Measurements from ENCODE around the gene CD2.
"Not testable (repeated sequence)": the region's sequence is repeated elsewhere in the genome, so short reads cannot be mapped to it uniquely, and the experiment has no call there.

Gene CD2

GRCh38 chr1:116755066-116755465, 836 bp downstream of the CD2 start:
- DNase-seq = no peak
- intact Hi-C loops (cut with DNase I) = no loop called here

DNA sequence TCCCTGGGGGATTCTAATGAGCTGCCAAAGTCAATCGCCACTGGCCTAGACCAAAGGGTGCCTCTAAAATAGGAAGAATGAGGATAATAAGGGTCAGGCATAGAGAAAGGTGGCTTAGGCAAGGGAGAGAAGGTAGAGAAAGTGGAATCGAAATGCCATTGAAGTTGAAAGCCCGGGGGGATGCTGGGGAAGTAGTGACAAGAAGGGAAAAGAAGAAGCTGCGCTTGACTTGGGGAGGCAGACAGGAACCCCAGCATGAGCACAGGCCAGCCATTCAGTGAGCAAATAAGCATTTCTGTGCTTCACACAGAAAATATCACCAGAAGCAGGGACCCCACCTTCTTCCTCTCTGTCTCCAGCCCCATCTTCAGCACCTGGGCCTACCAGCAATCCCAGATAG, 1.5 kb downstream of the CD2 start:
- peak in 1 of 42 donors; percentile 6 for DNase-seq
- intact Hi-C loops (cut with DNase I) = no loop called here

DNA sequence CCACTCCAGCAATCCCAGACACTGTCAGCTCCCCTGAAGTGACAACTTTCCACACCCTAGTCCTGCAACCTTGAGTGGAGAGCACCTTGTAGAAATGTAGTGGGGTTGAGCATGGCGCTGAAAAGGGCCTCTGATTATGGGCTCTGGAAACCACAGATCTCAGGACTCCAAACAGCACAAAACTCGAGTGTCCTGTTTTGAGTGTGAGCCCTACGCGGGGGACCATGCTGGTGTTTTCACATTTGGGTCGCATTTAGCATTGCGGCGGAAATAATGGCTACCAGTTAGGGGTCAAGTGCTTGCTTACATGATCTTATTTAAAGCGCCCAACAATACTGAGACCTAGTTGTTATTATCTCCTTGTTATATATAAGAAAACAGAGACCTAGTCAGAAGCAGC, 1.9 kb downstream of the CD2 start:
- DNase-seq = peak in 1 of 42 donors; percentile 15
- intact Hi-C loops (cut with DNase I) = not testable (repeated sequence)

DNA sequence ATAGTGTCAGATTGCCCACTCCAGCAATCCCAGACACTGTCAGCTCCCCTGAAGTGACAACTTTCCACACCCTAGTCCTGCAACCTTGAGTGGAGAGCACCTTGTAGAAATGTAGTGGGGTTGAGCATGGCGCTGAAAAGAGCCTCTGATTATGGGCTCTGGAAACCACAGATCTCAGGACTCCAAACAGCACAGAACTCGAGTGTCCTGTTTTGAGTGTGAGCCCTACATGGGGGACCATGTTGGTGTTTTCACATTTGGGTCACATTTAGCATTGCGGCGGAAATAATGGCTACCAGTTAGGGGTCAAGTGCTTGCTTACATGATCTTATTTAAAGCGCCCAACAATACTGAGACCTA, 4.2 kb downstream of the CD2 start:
- peak in 1 of 42 donors; percentile 15 for DNase-seq
- intact Hi-C loops (cut with DNase I) = not testable (repeated sequence)

DNA sequence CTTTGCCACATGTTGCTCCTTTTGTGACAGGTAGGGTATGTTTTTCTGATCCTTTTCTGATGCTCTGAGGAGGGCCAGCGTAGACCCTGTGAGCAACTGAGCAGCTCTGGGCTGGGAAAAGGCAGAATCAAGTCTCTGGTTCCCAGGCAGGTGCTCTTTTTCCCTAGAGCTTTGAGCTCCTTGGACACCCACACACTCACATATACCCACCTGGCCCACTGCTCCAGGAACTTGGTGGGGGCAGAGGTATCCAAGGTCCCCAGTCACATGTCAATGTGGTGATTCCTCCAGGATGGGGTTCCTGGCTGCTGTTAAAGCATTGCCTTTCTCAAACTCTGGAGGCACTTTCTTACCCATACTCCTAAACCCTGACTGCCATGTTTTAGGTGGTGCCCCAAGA, 5.4 kb downstream of the CD2 start:
- intact Hi-C loops (cut with DNase I) = no loop called here
- peak in 1 of 42 donors; percentile 26 for DNase-seq

- peak in 1 of 42 donors; percentile 21 for DNase-seq
- intact Hi-C loops (cut with DNase I) = no loop called here
Observed at GRCh38 chr1:116760487-116760886, 6.3 kb downstream of the CD2 start.

GRCh38 chr1:116760996-116761665, 6.9 kb downstream of the CD2 start:
- intact Hi-C loops (cut with DNase I) = no loop called here

GRCh38 chr1:116762281-116762680, 8.1 kb downstream of the CD2 start:
- no peak for DNase-seq
- intact Hi-C loops (cut with DNase I) = no loop called here

More at GRCh38 chr1:116760996-116761665, 6.9 kb downstream of the CD2 start:
- peak in 1 of 42 donors; percentile 2 for DNase-seq

- no peak for DNase-seq
- intact Hi-C loops (cut with DNase I) = no loop called here
Observed at GRCh38 chr1:116762781-116763115, 8.5 kb downstream of the CD2 start.

DNA sequence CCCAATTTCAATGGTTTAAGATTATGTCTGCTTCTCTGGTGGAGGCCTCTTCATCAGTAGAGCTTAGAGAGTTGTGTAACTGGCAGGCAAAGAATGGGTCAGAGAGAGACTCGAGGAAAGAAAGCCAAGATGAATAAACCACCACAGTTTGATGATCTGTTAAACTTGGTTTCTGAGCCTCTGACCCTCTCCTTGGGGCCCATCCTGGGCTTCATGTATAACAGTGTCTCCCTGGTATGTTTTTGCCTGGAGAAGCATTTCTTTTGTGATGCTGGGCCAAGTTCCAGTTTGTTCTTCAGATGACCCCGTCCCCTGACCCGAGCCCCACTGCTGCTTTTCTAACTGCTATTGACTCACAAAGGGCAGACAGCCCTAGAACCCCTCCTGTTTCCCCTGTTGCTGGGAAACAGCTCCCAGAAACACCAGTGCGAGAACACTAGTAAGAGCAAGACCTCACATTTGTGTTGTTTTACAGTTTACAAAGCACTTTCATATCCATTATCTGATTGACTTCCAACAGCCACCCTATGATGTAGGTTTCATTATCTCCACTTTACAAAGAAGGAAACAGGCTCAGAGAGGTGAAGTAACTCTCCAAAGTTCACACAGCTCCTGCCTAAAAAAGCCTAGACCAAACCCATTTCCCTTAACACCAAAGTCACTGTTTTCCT, 9.0 kb downstream of the CD2 start:
- intact Hi-C loops (cut with DNase I) = no loop called here
- DNase-seq = no peak

DNA sequence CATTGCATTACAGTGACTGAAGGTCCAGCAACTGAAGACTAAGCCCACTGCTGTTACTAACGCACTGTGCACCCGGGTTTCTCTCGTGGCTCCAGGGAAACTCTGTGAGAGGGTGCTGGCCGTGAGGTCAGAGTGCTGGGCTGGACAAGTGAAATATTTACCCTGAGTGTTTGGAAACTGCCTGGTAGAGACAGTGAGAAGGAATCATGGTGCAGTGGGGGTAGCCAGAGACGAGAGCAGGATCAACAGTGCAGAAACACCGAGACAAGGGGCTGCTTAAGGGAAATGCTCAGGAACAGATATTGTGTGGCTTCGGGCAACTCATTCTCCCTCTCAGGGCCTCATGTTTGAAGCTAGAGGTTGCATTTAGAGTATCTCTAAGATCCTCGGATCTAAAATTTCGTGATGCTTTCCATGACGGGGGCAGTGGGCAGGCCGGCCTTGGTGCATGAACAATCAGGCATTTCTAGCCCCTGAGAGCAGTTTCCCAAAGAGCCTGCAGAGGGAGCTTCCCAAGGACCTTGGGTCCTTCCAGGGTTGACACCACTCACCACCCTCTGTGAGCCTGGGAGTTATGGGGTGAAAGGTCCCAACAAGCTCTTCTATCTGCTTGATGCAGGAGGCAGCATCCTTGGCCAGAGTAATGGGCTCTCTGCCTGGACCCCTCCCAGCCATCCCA, 9.7 kb downstream of the CD2 start:
- peak in 11 of 42 donors; percentile 11 to 44 (median 23) for DNase-seq
- intact Hi-C loops (cut with DNase I) = no loop called here

- intact Hi-C loops (cut with DNase I) = no loop called here
- no peak for DNase-seq
Observed at GRCh38 chr1:116764466-116764898, 10.3 kb downstream of the CD2 start.

DNA sequence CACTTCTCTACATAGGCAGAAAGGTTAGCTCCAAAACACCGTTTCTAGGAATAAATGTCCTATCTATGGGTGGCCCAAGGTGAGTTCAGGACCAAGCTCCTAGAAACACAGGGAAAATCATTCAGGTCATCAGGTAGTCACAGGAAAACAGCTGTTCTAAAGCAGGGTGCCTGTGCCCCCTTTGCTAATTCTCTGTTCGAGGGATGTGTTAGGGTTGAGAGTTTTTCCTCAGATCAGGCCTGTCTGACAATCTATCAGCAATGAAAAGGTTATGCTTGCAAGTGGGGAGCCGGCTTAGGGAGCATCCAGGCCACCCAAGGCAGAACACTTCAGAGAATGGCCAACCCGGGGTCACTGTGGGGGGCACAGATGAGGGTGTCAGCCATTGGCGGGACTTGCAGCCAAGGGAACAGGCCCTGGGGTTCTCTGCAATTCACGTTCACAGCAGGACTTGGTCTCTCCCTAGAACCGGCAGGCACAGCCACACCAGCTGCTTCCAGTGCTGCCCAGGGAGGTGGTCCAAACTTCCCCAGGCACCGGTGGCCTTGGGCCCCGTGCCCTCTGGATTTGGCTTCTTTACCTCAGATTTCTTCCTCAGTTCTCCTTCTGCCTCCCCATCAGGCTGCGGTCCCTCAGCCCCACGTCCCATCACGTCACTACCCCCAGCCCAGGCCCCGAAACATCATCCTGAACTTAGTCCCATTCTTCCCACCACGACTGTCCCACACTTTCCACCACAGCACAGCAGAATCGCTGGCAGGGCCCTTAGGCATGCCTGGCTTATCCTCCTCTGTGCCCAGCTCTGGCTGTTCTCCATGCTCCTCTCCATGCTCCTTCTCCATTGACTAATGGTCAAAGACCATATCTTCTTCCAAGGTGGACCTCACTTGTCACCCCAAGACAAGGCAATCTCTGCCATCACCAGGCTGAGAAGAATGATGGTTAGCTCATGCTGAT, 11.0 kb downstream of the CD2 start:
- intact Hi-C loops (cut with DNase I) = no loop called here
- no peak for DNase-seq

DNA sequence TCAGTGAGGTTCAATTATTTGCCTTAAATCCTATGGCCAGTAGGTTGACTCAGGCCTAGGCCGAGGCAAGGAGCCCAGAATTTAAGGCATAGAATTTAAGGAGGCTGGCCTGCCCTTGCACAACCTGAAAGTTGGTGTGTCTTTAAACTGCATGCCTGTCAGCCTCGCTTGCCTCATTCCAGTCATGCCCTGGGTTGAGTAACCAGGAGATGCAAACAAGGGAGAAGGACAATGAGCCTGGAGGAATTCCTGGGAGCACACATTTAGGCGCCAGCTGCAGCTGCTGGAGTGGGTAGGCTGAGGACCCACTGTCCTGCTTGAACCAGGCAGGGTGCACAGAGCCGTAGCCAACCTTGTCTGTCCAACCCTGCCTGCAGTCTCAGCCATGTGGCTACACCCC, 11.7 kb downstream of the CD2 start:
- intact Hi-C loops (cut with DNase I) = no loop called here
- no peak for DNase-seq

DNA sequence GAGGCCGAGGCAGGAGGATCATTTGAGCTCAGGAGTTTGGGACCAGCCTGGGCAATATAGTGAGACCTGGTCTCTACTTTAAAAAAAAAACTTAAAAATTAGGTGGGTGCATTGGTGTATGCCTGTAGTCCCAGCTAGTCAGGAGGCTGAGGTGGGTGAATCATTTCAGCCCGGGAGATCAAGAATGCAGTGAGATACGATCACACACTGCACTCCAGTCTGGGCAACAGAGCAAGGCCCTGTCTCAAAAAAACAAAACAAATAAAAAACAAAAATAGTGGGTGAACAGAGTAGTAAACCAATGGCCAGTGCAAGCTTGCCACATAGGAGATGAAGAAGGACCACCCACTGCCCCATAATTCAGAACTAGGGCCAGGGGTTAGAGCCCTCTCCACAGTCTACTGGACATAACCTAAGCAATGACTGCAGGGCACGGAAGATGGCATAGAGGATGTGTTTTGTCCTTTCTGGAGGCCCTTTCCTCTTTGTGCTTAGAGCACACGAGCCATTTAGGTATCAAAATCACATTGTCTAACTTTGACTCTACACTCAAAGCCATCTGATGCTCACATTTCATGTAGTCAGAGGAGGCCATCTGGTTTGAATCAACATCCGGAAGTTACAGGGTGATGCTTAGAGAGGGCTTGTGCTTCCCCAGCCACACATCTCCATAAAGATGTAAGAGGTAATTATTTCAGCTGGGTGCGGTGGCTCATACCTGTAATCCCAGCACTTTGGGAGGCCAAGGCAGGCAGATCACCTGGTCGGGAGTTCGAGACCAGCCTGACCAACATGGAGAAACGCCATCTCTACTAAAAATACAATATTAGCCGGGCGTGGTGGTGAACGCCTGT, 12.6 kb downstream of the CD2 start:
- intact Hi-C loops (cut with DNase I) = no loop called here
- DNase-seq = no peak

GRCh38 chr1:116767782-116768382, 13.7 kb downstream of the CD2 start:
- no peak for DNase-seq
- intact Hi-C loops (cut with DNase I) = no loop called here

DNA sequence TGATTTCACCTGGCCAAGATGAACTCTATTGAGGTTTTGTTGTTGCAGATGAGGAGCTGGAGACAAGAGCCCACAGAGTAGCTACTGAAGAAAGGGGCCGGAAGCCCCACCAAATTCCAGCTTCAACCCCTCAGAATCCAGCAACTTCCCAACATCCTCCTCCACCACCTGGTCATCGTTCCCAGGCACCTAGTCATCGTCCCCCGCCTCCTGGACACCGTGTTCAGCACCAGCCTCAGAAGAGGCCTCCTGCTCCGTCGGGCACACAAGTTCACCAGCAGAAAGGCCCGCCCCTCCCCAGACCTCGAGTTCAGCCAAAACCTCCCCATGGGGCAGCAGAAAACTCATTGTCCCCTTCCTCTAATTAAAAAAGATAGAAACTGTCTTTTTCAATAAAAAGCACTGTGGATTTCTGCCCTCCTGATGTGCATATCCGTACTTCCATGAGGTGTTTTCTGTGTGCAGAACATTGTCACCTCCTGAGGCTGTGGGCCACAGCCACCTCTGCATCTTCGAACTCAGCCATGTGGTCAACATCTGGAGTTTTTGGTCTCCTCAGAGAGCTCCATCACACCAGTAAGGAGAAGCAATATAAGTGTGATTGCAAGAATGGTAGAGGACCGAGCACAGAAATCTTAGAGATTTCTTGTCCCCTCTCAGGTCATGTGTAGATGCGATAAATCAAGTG, 14.3 kb downstream of the CD2 start:
- intact Hi-C loops (cut with DNase I) = no loop called here

GRCh38 chr1:116769104-116769452, 14.8 kb downstream of the CD2 start:
- DNase-seq = no peak
- intact Hi-C loops (cut with DNase I) = no loop called here

More for the DNA sequence above, 14.3 kb downstream of the CD2 start:
- no peak for DNase-seq

Measured in head of caudate nucleus (tissue), 42 donors.